HL-60 (cell line): ENCODE measurements around the gene MAPKAPK2.

Experiments used
- CTCF ChIP-seq: IDR thresholded peaks from one replicate; pipeline ENCODE4 v1.5.1; 2011; ENCODE audit warnings: low read length, control low read depth, inconsistent platforms; ENCODE audit not compliant: insufficient read depth
- GABPA ChIP-seq: IDR thresholded peaks from 2 replicates; pipeline ENCODE4 v1.6.1; 2012; ENCODE audit warnings: low read depth
- POLR2AphosphoS5 ChIP-seq: IDR thresholded peaks from 2 replicates; pipeline ENCODE4 v1.6.1; 2012; ENCODE audit warnings: low read depth
- REST ChIP-seq: IDR thresholded peaks from 2 replicates; pipeline ENCODE4 v1.6.1; 2012; ENCODE audit warnings: low read depth; ENCODE audit not compliant: insufficient replicate concordance
- SPI1 ChIP-seq: IDR thresholded peaks from 2 replicates; pipeline ENCODE4 v1.6.1; 2012; ENCODE audit warnings: low read depth, mild to moderate bottlenecking, borderline replicate concordance

- TF ChIP-seq CTCF (no peak), POLR2AphosphoS5 (no peak), REST (no peak), SPI1 (no peak), GABPA (no peak)
Observed at GRCh38 chr1:206690516-206690915, 5.8 kb downstream of the MAPKAPK2 start.
